Skeletal muscle satellite cell (primary cell): ENCODE data around the gene IGDCC3.

Experiments used
- H3K27me3 ChIP-seq: 2 replicates; pipeline ENCODE4 v1.7.0; 2013; ENCODE audit warnings: low read length; ENCODE audit not compliant: control insufficient read depth, insufficient read depth
- H3K36me3 ChIP-seq: 2 replicates; pipeline ENCODE4 v1.7.0; 2013; ENCODE audit warnings: mild to moderate bottlenecking, control low read depth, low read length; ENCODE audit not compliant: insufficient read depth
- H3K4me1 ChIP-seq: 2 replicates; pipeline ENCODE4 v1.7.0; 2013; ENCODE audit warnings: low read length; ENCODE audit not compliant: control insufficient read depth, insufficient read depth
- H3K4me2 ChIP-seq: 2 replicates; pipeline ENCODE4 v1.7.0; 2013; ENCODE audit warnings: mild to moderate bottlenecking, low read length
- H3K4me3 ChIP-seq: 2 replicates; pipeline ENCODE4 v1.7.0; 2013; ENCODE audit warnings: low read length
- H3K9ac ChIP-seq: 2 replicates; pipeline ENCODE4 v1.7.0; 2013; ENCODE audit warnings: mild to moderate bottlenecking, low read depth, low read length, moderate library complexity
- H3K9me3 ChIP-seq: replicated peaks from 2 replicates; pipeline ENCODE4 v1.7.0; 2013; ENCODE audit warnings: mild to moderate bottlenecking, control low read depth, low read length

IGDCC3 gene

DNA sequence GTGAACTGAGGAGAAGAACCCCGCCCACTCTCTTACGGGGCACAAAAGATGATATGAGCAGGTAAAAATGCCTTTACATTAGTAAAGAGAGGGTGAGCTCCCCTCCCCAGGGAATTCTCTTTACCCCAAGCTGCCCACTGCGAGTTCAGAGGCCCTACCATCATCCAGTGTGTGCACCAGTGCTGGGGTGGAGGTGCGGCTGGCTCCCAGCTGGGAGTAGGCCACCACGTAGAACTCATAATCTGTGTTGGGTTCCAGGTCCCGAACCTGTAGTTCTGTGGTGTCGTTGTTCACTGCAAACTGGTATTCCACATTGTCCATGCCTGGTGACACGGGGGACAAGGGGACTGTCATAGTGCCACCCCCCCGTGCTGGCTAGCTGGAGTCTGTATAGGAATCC lies 17.1 kb upstream of the IGDCC3 start:
- Histone ChIP-seq H3K4me3 (no peak overlapping the region), H3K36me3 (no peaks in the 10 kb centered on the region), H3K27me3 (peaks cover 25% of the 10 kb centered on the region), H3K4me2 (no peak overlapping the region), H3K9me3 (no peaks in the 10 kb centered on the region), H3K4me1 (no peaks in the 10 kb centered on the region), H3K9ac (no peak overlapping the region)

GRCh38 chr15:65394280-65394789 lies 16.5 kb upstream of the IGDCC3 start:
- Histone ChIP-seq H3K4me1 (no peaks in the 10 kb centered on the region), H3K27me3 (peaks cover 30% of the 10 kb centered on the region), H3K9me3 (no peaks in the 10 kb centered on the region), H3K4me2 (no peak overlapping the region), H3K9ac (no peak overlapping the region), H3K4me3 (no peak overlapping the region), H3K36me3 (no peaks in the 10 kb centered on the region)

- Histone ChIP-seq H3K9ac (no peak overlapping the region), H3K36me3 (no peaks in the 10 kb centered on the region), H3K27me3 (peaks cover 29% of the 10 kb centered on the region)
Observed at GRCh38 chr15:65393557-65393956, 15.8 kb upstream of the IGDCC3 start.

DNA sequence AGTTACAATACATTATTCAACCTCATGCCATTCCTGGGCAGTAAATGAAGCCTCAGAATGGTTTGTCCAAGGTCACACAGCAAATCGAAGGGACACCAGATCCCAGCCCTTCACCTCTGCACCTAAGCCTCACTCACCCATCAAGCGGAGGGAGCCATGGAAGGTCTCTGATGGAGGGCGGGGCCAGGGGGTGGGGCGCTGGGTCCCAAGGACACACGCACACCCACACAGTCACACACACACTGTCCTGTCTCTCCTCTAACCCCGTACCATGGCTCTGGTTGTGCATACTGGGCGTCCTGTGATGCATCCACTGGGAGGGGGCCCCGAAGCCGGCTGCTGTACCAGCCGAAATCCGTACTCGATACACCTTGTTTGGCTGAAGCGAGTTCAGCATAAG lies 15.3 kb upstream of the IGDCC3 start:
- Histone ChIP-seq H3K4me1 (no peaks in the 10 kb centered on the region), H3K9me3 (no peaks in the 10 kb centered on the region), H3K9ac (no peak overlapping the region), H3K27me3 (peaks cover 32% of the 10 kb centered on the region), H3K36me3 (no peaks in the 10 kb centered on the region), H3K4me3 (no peak overlapping the region), H3K4me2 (no peak overlapping the region)

More at GRCh38 chr15:65393557-65393956, 15.8 kb upstream of the IGDCC3 start:
- Histone ChIP-seq H3K4me3 (no peak overlapping the region), H3K9me3 (no peaks in the 10 kb centered on the region), H3K4me2 (no peak overlapping the region), H3K4me1 (no peaks in the 10 kb centered on the region)

DNA sequence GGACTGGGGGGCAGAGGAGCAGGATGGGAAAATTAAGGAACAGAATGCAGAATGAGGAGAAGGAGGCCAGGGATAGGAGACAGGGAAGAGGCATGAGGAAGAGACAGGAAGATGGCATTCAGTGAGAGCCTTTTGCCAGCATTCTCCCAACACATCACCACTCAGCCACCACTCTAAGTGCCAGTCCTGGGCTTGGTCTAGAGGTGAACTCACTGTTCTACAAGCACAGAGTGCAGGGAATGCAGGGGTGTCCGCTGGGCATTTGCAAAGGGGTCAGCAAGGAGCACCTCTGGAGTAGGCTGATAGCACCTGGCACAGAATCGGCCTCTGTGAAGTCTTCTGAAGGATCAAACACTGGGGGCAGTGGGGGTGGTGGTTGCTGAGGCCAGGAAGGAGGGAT lies 14.6 kb upstream of the IGDCC3 start:
- H3K4me2 ChIP-seq: no peak overlapping the region
- H3K9me3 ChIP-seq: no peaks in the 10 kb centered on the region
- no peak overlapping the region for H3K9ac ChIP-seq
- H3K4me3 ChIP-seq: no peak overlapping the region
- H3K4me1 ChIP-seq: no peaks in the 10 kb centered on the region
- H3K36me3 ChIP-seq: no peaks in the 10 kb centered on the region
- H3K27me3 ChIP-seq: peaks cover 32% of the 10 kb centered on the region

GRCh38 chr15:65391732-65392131 lies 13.9 kb upstream of the IGDCC3 start:
- Histone ChIP-seq H3K36me3 (no peaks in the 10 kb centered on the region), H3K27me3 (peaks cover 36% of the 10 kb centered on the region), H3K9ac (no peak overlapping the region), H3K4me3 (no peak overlapping the region), H3K4me2 (no peak overlapping the region), H3K4me1 (no peaks in the 10 kb centered on the region), H3K9me3 (no peaks in the 10 kb centered on the region)

DNA sequence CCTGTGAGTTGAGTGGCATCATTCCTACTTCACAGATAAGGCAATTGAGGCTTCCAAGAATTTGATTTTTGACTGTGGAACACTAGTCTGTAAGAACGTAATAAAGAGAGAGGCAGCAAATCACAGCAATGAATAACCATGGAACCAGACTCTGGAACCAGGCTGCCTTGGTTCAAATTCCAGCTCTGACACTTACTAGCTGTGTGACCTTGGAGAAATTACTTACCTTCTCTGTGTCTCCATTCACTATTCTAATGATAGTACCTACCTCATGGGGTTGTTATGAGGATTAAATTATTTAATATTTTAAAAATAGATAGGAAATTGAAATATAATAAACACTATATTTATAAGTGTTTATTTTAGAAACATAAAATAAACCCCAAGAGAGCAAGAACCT lies 12.6 kb upstream of the IGDCC3 start:
- Histone ChIP-seq H3K9me3 (no peaks in the 10 kb centered on the region), H3K4me3 (no peak overlapping the region), H3K36me3 (no peaks in the 10 kb centered on the region), H3K4me2 (no peak overlapping the region), H3K9ac (no peak overlapping the region), H3K27me3 (peaks cover 39% of the 10 kb centered on the region), H3K4me1 (no peaks in the 10 kb centered on the region)

- Histone ChIP-seq H3K27me3 (peaks cover 39% of the 10 kb centered on the region), H3K4me2 (no peak overlapping the region), H3K36me3 (no peaks in the 10 kb centered on the region), H3K4me1 (no peaks in the 10 kb centered on the region), H3K9me3 (no peaks in the 10 kb centered on the region), H3K4me3 (no peak overlapping the region), H3K9ac (no peak overlapping the region)
Observed at GRCh38 chr15:65389226-65389625, 11.4 kb upstream of the IGDCC3 start.

DNA sequence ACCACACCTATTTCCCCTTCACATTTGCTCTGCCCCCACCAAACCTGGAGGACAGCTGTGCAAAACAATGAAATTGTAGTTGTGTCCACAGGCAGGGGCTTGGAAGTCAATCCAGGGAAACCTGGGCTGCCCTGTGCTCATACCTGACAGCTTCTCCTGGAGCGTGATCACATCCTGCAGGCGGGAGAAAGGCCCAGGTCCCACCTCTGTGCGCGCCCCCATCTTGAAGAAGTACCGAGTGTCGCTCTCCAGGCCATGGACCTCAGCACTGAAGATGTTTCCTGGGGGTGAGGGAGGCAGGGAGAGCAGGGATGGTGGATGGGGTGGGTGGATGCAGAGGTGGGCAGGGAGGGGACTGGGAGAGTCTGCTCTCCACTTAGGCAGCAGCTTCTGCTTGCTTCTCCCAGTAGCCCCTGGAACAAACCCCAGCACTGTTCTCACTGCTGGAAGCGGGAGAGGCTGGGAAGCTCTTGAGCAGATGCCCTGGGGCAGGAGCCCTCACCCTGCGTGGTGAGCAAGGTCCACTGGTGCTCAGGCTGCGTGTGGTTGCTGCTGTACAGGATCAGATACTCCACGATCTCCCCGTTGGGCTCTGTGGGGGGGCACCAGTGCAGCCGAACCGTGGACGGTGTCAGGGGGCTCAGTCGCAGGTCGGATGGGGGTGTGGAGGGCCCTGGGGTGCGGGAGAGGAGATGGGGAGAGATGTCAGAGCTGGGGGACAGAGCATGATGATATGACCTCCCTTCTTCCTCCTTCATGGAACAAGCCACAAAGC lies 10.7 kb upstream of the IGDCC3 start:
- H3K4me3 ChIP-seq: no peak overlapping the region
- H3K9ac ChIP-seq: no peak overlapping the region
- H3K9me3 ChIP-seq: no peaks in the 10 kb centered on the region
- peaks cover 39% of the 10 kb centered on the region for H3K27me3 ChIP-seq
- H3K4me2 ChIP-seq: no peak overlapping the region
- no peaks in the 10 kb centered on the region for H3K36me3 ChIP-seq
- H3K4me1 ChIP-seq: no peaks in the 10 kb centered on the region

- no peak overlapping the region for H3K4me3 ChIP-seq
- no peak overlapping the region for H3K4me2 ChIP-seq
- H3K27me3 ChIP-seq: peaks cover 41% of the 10 kb centered on the region
- H3K36me3 ChIP-seq: no peaks in the 10 kb centered on the region
- no peaks in the 10 kb centered on the region for H3K4me1 ChIP-seq
- H3K9me3 ChIP-seq: no peaks in the 10 kb centered on the region
- H3K9ac ChIP-seq: no peak overlapping the region
Observed at GRCh38 chr15:65386886-65387285, 9.1 kb upstream of the IGDCC3 start.

GRCh38 chr15:65386376-65386775 lies 8.6 kb upstream of the IGDCC3 start:
- Histone ChIP-seq H3K27me3 (peaks cover 42% of the 10 kb centered on the region), H3K4me2 (no peak overlapping the region), H3K9ac (no peak overlapping the region), H3K4me3 (no peak overlapping the region), H3K9me3 (no peaks in the 10 kb centered on the region), H3K4me1 (no peaks in the 10 kb centered on the region), H3K36me3 (no peaks in the 10 kb centered on the region)

DNA sequence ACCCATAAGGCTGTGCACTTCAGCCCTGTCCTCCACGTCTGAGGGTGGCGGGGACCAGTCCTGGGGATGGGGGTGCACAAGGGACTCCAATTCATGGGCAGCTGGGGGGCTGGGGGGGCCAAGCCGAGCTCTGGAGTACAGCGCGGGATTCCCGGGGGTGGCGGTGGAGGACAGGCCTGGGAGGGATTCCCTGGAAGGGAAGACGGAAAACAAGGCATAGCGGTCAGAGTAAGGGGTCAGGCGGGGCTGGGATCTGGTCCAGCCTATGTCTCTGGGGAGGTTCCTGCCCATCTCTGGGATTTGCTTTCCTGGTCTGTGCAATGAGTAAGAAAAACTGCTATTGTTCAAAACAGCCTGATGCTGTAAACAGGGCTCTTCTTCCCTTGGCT lies 8.1 kb upstream of the IGDCC3 start:
- H3K27me3 ChIP-seq: peaks cover 39% of the 10 kb centered on the region
- no peak overlapping the region for H3K4me3 ChIP-seq
- H3K4me1 ChIP-seq: no peaks in the 10 kb centered on the region
- H3K36me3 ChIP-seq: no peaks in the 10 kb centered on the region
- H3K4me2 ChIP-seq: no peak overlapping the region
- H3K9ac ChIP-seq: no peak overlapping the region
- H3K9me3 ChIP-seq: no peaks in the 10 kb centered on the region
